HT-29 (cell line): ENCODE measurements around the gene MUC22. TPM values are rescaled to one million over a fixed set of nuclear protein-coding genes. Genes with fewer than 3 reads are reported as not detected.

Experiments
- DNase-seq: peaks from one replicate; pipeline ENCODE4 v3.0.0-alpha.2; 2015; ENCODE audit warnings: low spot score
- small RNA-seq: library from RNA; depleted of rRNA; stranded (forward); fragments of <200 nt; gene quantifications from one replicate; pipeline ENCODE3, GENCODE V24; 2014
- total RNA-seq: library from RNA; depleted of rRNA; stranded (reverse); fragments of >200 nt; shearing (Covaris generic); gene quantifications from 2 replicates; pipeline ENCODE4 v1.2.3, GENCODE V29; 2014; rRNA removed

Gene MUC22
- total RNA-seq, 1 experiment from 2014 or later: not detected

- DNase-seq: no peak
Observed at GRCh38 chr6:31075528-31075927, 65.3 kb downstream of the MUC22 start.

- DNase-seq: no peak
Observed at GRCh38 chr6:31076611-31077010, 66.3 kb downstream of the MUC22 start.

GRCh38 chr6:31079656-31080261 lies 69.5 kb downstream of the MUC22 start:
- DNase-seq: peak; percentile 76

GRCh38 chr6:31081872-31082271 lies 71.6 kb downstream of the MUC22 start:
- DNase-seq: no peak

- DNase-seq: no peak
Observed at GRCh38 chr6:31083742-31084354, 73.6 kb downstream of the MUC22 start.

Small RNA genes within 50 kb of the gene (small RNA-seq; reads per million reads assigned to genes)
- not detected for gene RNU6-1133P

Other genes starting within 250 kb of the MUC22 start
- 131 and 158 TPM in 2 replicates for gene DDR1, start 126.0 kb upstream of the MUC22 start, total RNA-seq
- gene GTF2H4, start 102.3 kb upstream of the MUC22 start, total RNA-seq: 18.9 and 20.2 TPM in 2 replicates
- gene VARS2, start 96.2 kb upstream of the MUC22 start, total RNA-seq: 23.2 and 24.4 TPM in 2 replicates
- gene SFTA2, start 78.3 kb upstream of the MUC22 start, total RNA-seq: 4.7 and 8.0 TPM in 2 replicates
- 0.08 and 0.15 TPM in 2 replicates for gene MUCL3, start 69.5 kb upstream of the MUC22 start, total RNA-seq
- gene MUC21, start 26.8 kb upstream of the MUC22 start, total RNA-seq: not detected in 2 replicates
- gene C6orf15, start 102.1 kb downstream of the MUC22 start, total RNA-seq: 0.13 and 0.33 TPM in 2 replicates
- 1.1 and 1.2 TPM in 2 replicates for gene PSORS1C1, start 104.3 kb downstream of the MUC22 start, total RNA-seq
- 0.08 TPM in 1 of 2 replicates, not detected in the other for gene CDSN, start 110.0 kb downstream of the MUC22 start, total RNA-seq
- gene PSORS1C2, start 128.6 kb downstream of the MUC22 start, total RNA-seq: not detected in 2 replicates
- 30.8 and 38.0 TPM in 2 replicates for gene CCHCR1, start 147.3 kb downstream of the MUC22 start, total RNA-seq
- gene TCF19, start 148.1 kb downstream of the MUC22 start, total RNA-seq: 71.7 and 80.8 TPM in 2 replicates
- 1.7 and 2.6 TPM in 2 replicates for gene POU5F1, start 160.2 kb downstream of the MUC22 start, total RNA-seq